Liver (tissue), 3 donors: ENCODE data around the gene PRKAR1B.

Source experiments
- CTCF ChIP-seq: fragments of 150-350 bp; IDR thresholded peaks from 2 replicates; pipeline ENCODE4 v1.5.1; 2017; ENCODE audit warnings: improper control_type of control experiment, low read depth, low read length; ENCODE audit not compliant: missing input control
- EGR1 ChIP-seq, 2 donors: IDR thresholded peaks; 2 replicates each; pipeline ENCODE4 v1.6.1; 2016 to 2018; ENCODE audit warnings: antibody characterized with exemption in 2 of 2, low read depth in 2 of 2
- GABPA ChIP-seq, 2 donors: IDR thresholded peaks in 1 of 2; conservative IDR thresholded peaks in 1 of 2; 2 replicates each; pipeline ENCODE4 v1.6.1; 2016; ENCODE audit warnings: antibody characterized with exemption in 2 of 2, mild to moderate bottlenecking in 1 of 2, moderate library complexity in 1 of 2
- HNF4A ChIP-seq, 2 donors: conservative IDR thresholded peaks; 2 replicates each; pipeline ENCODE4 v1.6.1; 2016; ENCODE audit warnings: antibody characterized with exemption in 2 of 2, mild to moderate bottlenecking in 2 of 2
- JUND ChIP-seq, 2 donors: IDR thresholded peaks; 2 replicates each; pipeline ENCODE4 v1.6.1; 2016; ENCODE audit warnings: antibody characterized with exemption in 2 of 2
- RAD21 ChIP-seq, 2 donors: IDR thresholded peaks; 2 replicates each; pipeline ENCODE4 v1.6.1; 2016; ENCODE audit warnings: antibody characterized with exemption in 2 of 2, mild to moderate bottlenecking in 2 of 2
- REST ChIP-seq: IDR thresholded peaks from 2 replicates; pipeline ENCODE4 v1.6.1; 2016; ENCODE audit warnings: antibody characterized with exemption, mild to moderate bottlenecking
- RXRA ChIP-seq, 2 donors: IDR thresholded peaks; 2 replicates each; pipeline ENCODE4 v1.6.1; 2017 to 2018; ENCODE audit warnings: antibody characterized with exemption in 2 of 2, mild to moderate bottlenecking in 1 of 2
- SP1 ChIP-seq: IDR thresholded peaks from 2 replicates; pipeline ENCODE4 v1.6.1; 2018; ENCODE audit warnings: antibody characterized with exemption, mild to moderate bottlenecking
- TAF1 ChIP-seq: conservative IDR thresholded peaks from 2 replicates; pipeline ENCODE4 v1.6.1; 2016; ENCODE audit warnings: antibody characterized with exemption, mild to moderate bottlenecking
- YY1 ChIP-seq: IDR thresholded peaks from 2 replicates; pipeline ENCODE4 v1.6.1; 2016; ENCODE audit warnings: antibody characterized with exemption, mild to moderate bottlenecking
- ZBTB33 ChIP-seq: IDR thresholded peaks from 2 replicates; pipeline ENCODE4 v1.6.1; 2016; ENCODE audit warnings: antibody characterized with exemption
- TF ChIP-seq, protein P1 (sequence below): IDR thresholded peaks from 2 replicates; pipeline ENCODE4 v1.6.1; 2016; ENCODE audit warnings: antibody characterized with exemption
- TF ChIP-seq, protein P2 (sequence below): IDR thresholded peaks from 2 replicates; pipeline ENCODE4 v1.6.1; 2016; ENCODE audit warnings: antibody characterized with exemption
- donor health status: healthy.
- donor health status: healthy.

- TF ChIP-seq CTCF (no peak), ZBTB33 (no peak), HNF4A (conservative IDR thresholded peaks at IDR 0.05) (no peak), JUND (IDR thresholded peaks at IDR 0.05) (no peak), TAF1 (no peak), REST (no peak), EGR1 (IDR thresholded peaks at IDR 0.05; ENCODE audit: low read depth in 2 of 2) (no peak), RAD21 (IDR thresholded peaks at IDR 0.05) (no peak), GABPA (IDR thresholded peaks at IDR 0.05 in 1 of 2, conservative IDR thresholded peaks at IDR 0.05 in 1 of 2) (no peak), SP1 (no peak), RXRA (IDR thresholded peaks at IDR 0.05) (no peak), YY1 (no peak)
- TF ChIP-seq, protein P1, sequence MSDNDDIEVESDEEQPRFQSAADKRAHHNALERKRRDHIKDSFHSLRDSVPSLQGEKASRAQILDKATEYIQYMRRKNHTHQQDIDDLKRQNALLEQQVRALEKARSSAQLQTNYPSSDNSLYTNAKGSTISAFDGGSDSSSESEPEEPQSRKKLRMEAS: no peak
- TF ChIP-seq, protein P2, sequence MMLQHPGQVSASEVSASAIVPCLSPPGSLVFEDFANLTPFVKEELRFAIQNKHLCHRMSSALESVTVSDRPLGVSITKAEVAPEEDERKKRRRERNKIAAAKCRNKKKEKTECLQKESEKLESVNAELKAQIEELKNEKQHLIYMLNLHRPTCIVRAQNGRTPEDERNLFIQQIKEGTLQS: no peak
Measured at GRCh38 chr7:681551-682307, 45.4 kb downstream of the PRKAR1B start.
